IPS-11a (cell line): Measurements from ENCODE around the gene HOXD3.

Source experiments
- H3K4me3 ChIP-seq: one replicate; pipeline ENCODE4 v1.5.1; 2013; ENCODE audit warnings: low read depth, low read length, control low read depth

The HOXD3 gene

DNA sequence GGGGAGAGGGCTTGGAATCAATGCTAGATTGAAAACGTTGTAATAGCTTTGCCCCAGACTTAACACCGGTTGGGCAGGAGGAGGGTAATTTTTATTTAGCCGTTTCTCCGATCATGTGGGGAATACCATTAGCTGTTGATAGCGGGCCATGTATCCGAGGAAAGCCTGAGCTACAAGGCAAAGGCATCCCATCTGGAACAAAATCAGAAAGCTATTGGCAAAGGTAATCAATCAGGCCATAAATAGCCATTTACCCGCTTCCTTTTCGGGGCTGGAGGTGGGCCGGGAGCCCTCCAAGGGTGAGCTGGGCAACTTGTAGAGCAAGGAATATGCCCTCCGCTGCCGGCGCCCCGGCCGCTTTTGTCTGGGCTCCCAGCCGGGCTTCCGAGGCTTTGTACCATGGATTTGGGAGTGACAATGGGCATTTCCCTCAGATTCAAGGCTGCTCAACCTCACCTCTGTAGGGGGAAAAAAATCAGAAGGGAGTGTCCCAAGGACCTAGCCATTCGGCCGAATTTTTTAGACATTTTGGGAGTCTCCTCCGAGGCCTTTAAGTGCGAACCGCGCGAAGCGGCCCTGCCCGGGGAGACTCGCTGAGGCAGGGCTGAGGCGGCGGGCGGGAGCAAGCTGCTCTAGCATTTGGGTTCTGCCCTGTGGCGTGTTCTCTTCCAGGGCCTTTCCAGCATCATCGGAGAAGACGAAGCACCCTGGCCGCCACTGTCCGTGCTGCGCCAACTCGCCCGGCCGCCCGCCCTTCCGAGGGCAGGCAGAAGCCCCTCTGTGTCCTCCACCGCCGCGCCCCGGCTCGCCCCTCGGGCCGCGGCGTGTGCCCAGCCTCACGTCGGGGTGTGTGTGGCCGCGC lies 35.7 kb upstream of the HOXD3 start:
- no peak overlapping the region for H3K4me3 ChIP-seq

DNA sequence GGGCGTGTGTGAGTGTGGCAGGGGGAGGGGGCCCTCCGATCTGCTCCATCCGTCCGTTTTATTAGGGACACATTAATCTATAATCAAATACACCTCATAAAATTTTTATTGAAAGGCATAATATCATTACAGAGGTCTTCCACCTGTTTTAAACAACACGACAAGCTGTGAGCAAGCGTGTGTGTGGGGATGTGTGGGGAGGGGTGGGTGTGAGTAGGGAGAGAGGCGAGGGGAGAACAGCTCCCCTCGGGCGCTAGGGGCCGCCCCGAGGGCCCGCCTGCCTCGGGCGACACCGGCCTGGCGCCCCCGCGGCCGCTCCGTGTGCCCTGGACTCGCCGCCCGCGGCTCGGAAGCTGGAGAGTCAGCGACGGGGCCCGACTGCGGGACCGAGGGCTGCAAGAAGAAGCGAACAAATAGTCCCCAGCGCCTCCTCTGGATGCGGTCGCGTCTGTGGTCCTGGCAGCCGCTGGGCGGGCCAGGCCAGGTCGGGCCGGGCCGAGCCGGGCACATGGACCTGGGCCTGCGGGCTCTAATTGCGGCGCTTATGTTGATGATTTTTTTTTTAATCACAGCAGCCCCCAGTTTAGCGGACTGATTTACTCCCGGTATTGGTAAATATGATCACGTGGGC lies 34.9 kb upstream of the HOXD3 start:
- no peak overlapping the region for H3K4me3 ChIP-seq

DNA sequence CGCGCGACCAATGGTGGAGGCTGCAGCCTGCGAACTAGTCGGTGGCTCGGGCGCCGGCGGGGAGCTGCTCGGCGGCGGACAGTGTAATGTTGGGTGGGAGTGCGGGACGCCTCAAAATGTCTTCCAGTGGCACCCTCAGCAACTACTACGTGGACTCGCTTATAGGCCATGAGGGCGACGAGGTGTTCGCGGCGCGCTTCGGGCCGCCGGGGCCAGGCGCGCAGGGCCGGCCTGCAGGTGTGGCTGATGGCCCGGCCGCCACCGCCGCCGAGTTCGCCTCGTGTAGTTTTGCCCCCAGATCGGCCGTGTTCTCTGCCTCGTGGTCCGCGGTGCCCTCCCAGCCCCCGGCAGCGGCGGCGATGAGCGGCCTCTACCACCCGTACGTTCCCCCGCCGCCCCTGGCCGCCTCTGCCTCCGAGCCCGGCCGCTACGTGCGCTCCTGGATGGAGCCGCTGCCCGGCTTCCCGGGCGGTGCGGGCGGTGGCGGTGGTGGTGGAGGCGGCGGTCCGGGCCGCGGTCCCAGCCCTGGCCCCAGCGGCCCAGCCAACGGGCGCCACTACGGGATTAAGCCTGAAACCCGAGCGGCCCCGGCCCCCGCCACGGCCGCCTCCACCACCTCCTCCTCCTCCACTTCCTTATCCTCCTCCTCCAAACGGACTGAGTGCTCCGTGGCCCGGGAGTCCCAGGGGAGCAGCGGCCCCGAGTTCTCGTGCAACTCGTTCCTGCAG lies 34.3 kb upstream of the HOXD3 start, which contains the start of gene HOXD9:
TSS of gene HOXD9 (plus strand) at position 37 of the 728 bp plus-strand sequence. CDS start at position 87, 50 bp downstream.
- no peak within 1 kb of the TSS for H3K4me3 ChIP-seq

DNA sequence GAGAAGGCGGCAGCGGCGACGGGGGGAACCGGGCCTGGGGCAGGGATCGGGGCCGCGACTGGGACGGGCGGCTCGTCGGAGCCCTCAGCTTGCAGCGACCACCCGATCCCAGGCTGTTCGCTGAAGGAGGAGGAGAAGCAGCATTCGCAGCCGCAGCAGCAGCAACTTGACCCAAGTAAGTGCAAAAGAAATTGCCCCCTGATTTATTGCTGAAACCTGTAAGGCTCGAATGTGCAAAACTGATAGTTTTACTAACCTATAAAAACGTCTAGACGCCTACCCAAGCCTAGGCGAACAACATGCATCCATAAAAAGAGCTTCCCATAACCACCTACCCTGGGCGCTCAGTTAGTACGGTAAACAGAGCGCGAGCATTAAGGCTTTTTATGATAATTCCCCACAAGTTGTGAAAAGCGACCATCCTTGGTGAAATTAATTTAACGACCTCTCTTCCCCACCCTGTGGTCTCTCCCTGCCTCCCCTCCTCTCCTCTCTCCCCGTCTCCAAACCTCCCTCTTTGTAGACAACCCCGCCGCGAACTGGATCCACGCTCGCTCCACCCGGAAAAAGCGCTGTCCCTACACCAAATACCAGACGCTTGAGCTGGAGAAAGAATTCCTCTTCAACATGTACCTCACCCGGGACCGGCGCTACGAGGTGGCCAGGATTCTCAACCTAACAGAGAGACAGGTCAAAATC lies 33.5 kb upstream of the HOXD3 start:
- H3K4me3 ChIP-seq: no peak overlapping the region

DNA sequence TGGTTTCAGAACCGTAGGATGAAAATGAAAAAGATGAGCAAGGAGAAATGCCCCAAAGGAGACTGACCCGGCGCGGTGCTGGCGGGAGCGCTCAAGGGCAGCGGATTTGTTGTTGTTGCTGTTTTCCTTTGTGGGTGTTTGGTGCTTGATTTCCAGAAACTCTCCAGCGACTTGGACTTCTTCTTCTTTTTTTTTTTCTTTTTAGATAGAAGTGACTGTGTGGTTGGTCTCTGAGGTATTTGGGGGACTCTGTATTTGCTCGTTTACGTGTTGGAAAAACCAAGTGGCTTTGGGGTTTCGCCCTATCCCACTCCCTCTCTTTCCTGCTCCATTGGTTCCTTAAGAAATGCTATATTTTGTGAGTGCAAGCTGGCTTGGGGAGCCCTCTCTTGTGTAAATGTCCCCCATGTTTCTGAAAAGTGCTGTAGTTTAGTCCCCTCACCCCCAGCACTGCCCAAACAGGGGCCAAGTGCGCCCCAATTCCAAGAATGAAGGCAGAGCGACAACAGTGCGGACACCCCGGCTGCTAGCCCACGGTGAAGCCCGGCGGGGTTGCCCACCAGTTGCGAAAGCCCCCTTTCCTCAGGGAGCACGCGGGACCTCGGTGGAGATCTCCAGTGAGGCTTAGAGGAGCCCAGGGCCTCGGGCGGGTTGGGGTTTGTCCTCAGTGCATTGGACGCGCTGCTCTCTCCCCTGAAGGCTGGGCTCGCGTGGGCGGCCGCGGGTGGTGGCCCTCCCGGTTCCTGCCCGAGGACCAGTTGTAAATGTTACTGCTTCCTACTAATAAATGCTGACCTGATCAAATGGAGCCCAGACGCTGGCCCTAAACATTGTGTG lies 32.8 kb upstream of the HOXD3 start:
- H3K4me3 ChIP-seq: no peak overlapping the region

DNA sequence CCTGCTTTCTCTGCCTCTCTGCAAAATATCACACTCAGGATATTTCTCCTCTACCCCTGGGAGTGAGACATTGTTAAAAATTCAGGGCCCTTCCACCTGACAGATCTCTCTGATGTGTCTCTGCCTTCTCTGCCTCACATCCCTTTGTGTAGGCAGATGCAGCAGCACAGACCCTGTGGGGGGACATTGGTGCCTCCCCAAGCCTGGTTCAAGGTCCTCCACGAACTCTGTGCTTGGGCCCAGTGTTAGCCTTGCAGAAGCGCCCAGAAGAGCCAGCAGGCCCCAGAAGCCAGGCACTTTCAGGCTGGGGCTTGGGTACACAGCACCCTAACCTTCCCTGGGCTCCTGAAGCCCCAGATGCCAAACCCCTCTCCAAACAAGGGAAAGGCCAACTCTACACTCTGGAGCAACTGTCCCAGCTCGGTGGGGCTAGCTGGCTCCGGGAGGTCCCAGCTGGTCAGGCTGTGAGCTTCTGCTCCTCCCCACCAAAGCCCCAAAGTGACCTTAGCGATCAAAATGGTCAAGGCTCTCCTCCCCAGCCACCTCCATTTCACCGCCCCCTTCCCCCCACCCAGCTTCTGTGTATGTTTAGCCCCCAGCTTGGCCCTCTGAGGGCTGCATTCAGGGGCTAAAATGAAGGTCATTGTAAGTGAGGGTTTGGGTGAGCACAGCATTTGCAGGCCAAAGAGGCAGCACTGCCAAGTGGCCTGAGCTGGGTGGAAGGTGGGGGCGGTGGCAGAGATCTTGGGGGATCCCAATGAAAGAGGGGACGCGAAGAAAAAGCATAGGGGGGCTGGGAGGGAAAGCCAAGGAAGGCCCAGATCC lies 31.9 kb upstream of the HOXD3 start:
- H3K4me3 ChIP-seq: no peak overlapping the region

DNA sequence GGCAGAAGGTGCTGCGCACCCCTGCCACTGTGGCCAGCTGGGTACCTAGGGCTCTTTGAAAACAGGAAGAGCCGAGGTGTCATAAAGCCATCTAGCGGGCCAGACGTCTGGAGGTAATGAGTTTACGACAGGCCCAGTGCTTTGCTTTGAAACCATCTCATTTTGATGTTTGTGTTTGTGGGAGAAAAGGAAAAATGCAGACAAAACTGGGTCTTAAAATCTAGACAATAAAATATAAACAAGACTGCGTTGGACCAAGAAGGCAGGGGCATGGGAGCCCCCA lies 31.4 kb upstream of the HOXD3 start:
- no peak overlapping the region for H3K4me3 ChIP-seq

DNA sequence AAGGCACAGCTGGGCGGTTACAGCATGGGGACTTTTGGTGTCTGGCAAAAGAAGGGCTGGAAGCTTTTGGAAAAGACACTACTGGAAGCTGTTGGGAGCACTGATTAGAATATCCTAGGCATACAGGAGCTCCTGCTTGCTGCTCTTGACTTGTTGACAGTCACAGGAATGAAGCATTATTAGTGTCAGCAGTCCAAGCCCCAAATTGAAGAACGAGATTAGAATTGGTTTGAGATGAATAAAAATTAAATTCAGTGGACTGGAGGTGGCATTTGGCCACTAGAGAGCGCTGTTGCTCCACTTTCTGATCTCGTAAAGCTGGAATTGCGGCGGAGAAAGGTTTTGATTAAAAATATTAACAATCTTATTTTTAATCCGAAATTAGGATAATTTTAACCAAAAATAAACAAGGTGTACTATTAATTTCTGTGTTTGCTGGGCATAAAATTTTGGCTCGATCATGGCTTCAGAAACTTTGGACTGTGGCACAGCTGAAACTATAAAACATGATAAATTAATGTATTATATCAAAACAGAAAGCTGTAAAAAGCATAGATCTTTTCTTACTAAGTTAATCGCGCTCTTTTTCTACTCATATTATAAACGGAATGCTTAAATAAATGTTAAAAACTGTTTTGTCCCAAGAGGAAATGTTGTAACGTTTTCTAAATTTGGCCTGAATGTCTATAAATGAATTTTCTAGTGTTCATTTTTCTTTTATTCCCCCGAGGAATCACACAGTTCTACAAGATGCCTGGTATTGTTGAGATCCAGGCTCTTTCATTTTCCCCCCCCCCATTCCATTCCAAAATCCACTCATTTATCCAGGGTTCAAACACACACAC lies 30.0 kb upstream of the HOXD3 start:
- H3K4me3 ChIP-seq: no peak overlapping the region

DNA sequence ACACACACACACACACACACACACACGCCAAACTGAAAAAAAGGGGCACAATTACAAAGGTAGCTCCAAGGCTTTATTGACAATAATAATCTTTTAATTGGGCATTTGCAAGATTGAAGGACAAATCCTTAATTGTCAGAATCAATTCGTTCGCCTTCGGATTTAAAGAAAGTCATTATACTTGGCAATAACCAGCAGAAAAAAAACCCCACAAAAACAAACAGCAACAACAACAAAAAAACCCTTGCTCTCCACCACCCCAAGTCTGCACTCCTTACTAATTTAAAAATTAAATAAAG lies 29.4 kb upstream of the HOXD3 start:
- H3K4me3 ChIP-seq: no peak overlapping the region

DNA sequence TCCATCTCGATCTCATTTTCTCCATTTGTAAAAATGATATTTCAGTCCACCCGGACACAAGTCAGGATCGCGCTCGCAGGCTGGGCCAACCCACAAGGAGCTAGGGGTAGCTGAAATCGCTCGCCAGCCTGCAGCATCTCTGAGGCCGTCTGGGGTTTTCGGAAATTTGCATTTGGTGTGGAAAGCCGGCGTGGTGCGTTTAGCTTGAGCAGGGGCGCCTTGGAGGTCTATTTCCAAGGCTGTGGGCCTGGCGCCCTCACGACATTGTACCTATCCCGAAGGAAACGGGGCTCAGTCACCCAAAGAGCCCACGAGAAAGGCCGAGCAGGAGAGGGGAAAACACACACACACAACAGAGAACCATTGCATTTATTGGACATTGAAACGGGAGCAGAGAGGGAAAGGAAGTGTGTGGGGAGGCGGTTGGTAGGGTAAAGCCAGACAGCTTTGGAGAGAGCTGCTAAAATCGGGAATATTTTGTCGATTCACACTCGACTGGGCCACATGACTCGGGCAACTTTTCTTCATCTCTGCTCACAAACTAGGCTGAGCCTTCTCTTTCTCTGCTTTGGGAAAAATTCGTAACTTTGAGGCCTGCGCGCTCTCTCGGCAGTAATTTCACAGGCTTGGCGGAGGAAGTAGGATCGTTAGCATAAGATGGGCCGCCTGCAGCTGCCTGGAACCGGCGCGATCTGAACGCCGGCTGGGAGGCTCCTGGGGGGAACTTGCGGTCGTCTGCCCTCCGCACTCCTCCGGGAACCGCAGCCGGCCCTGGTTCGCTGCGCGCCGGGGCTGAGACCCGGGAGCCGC lies 28.7 kb upstream of the HOXD3 start:
- no peak overlapping the region for H3K4me3 ChIP-seq

DNA sequence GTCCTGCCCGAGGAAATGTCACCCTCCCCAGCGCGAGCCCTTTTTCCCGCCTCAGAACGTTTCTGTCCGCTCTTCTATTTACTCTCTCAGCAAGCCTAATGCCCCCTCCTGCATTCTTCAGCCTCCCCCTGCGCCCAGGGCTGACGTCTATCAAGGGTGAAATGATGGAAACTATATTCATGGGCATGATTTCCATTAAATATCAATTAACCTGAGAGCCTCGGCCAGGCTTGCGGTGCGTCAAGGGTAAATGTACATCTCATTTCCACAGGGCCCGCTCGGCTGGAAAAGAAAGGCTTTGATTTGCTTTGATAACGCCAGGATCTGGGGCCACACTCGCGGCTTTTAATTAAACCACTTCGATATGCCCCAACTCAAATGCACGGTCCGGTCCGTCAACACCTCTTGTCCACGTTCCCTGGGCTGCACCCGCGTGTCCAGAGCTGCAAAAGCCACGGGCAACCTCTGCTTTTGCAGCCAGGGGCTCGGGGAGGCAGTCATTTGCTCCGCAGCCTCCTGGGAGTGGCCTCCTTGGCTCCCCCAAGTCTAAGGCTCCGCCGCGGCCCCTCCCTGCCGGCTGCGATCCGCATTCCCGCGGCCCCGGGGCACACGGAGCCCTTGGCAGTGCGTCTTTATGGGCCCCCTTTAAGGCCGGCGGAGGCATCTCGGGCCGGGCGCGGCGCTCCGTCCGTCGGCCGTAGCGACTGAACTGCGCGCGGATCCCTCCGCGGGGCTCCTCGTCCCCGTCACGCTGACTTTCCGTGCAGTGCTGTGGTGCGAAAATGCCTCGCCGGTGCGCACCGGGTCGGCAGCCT lies 27.9 kb upstream of the HOXD3 start, which contains the start of gene HOXD8:
TSS of gene HOXD8 (plus strand) at position 724 of the 815 bp plus-strand sequence. CDS start 662 bp downstream, outside the sequence.
- H3K4me3 ChIP-seq: no peak within 1 kb of the TSS

DNA sequence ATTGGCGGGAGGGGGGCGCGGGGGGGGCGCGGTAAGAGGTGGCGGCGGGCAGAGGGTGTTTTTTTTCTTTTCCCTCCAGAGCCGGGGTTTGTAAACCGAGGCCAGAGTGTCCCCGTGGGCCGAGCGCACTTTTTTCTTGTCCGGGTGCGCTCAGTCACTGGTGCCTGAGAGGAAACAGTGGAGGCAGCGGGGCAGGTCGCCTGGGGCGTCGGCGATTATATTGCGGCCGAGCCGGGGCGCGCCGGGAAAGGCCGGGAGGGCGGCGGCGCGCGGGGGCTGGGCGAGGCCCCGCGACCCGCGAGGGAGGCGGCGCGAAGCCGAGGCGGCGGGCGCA lies 27.3 kb upstream of the HOXD3 start:
- no peak overlapping the region for H3K4me3 ChIP-seq

DNA sequence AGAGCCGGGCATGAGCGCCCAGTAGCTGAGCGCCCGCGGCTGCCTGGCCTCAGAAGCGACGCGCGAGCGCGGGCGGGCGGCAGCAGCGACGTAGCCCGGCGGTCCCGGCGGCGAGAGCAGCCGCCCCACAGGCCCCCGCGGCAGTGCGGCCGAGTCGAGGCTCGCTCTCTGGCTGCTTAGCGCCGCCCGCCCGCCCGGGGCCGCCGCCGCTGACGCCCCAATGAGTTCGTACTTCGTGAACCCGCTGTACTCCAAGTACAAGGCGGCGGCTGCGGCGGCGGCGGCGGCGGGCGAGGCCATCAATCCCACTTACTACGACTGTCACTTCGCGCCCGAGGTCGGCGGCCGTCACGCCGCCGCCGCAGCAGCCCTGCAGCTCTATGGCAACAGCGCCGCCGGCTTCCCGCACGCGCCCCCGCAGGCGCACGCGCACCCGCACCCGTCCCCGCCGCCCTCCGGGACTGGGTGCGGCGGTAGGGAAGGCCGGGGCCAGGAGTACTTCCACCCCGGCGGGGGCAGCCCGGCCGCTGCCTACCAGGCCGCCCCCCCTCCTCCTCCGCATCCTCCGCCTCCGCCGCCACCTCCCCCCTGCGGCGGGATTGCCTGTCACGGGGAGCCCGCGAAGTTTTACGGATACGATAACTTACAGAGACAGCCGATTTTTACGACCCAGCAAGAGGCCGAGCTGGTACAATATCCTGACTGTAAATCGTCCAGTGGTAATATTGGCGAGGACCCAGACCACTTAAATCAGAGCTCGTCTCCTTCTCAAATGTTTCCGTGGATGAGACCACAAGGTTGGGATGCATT lies 26.8 kb upstream of the HOXD3 start:
- H3K4me3 ChIP-seq: no peak overlapping the region

DNA sequence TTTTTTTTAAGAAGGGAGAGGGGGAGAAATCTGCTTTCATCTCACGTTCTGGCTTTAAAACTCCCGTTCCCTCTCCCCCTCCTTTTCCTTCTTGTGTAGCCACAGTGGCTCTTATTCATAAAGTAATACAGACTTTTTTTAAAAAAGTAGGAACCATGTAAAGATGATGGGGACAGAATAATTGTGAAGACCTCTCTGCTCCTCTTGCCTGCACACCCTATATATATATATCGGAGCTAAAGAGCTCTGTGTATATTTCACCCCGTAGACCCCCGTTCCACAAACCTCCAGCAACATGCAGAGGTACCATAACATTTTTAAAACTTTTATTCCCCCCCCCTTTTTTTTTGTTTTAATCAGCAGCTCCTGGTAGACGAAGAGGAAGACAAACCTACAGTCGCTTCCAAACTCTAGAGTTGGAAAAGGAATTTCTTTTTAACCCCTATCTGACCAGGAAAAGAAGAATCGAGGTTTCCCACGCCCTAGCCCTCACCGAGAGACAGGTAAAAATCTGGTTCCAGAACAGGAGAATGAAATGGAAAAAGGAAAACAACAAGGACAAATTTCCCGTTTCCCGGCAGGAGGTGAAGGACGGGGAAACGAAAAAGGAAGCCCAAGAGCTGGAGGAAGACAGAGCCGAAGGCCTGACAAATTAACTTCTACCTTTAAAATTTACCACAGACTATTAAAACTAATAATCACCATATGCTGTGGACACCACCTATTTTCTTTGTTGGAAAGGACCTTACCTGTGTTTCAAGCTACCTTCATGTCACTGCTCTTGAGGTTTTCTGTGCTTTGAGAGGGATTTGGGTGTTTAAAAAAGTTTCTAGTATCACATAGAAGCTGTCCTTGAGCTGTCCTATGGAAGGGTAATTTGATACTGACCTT lies 25.9 kb upstream of the HOXD3 start:
- no peak overlapping the region for H3K4me3 ChIP-seq

DNA sequence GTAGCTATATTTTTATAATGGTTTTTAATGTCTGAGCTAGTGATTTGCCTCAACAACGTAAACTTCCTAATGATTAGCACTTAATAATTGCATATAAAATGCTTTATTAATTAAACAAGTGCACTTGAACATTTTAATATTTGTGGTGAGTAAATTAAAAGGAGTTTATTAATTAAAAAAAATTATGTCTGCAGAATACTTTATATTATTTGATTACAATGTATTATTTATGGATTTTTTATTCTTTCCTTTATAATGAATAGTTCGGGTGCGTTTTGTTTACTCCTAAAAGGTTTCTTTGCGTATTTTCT lies 25.3 kb upstream of the HOXD3 start:
- no peak overlapping the region for H3K4me3 ChIP-seq
